Neural cell (in vitro differentiated cells): ENCODE measurements around the gene FAM193A.

Experiments used
- CTCF ChIP-seq: fragments of 450-650 bp; IDR thresholded peaks from 2 replicates; pipeline ENCODE4 v1.5.1; 2014; ENCODE audit warnings: antibody characterized with exemption, mild to moderate bottlenecking, moderate library complexity; ENCODE audit not compliant: poor library complexity, severe bottlenecking
- EP300 ChIP-seq: fragments of 450-650 bp; conservative IDR thresholded peaks from 2 replicates; pipeline ENCODE4 v1.6.1; 2014; ENCODE audit warnings: antibody characterized with exemption, mild to moderate bottlenecking, moderate library complexity; ENCODE audit not compliant: poor library complexity, severe bottlenecking
- EZH2 ChIP-seq: fragments of 200-600, 300-800 bp; shearing (Covaris generic), sonication (generic); IDR thresholded peaks from 2 replicates; pipeline ENCODE4 v1.6.1; 2014; ENCODE audit warnings: antibody characterized with exemption, low read length, borderline replicate concordance, mild to moderate bottlenecking; ENCODE audit not compliant: insufficient read depth, poor library complexity, severe bottlenecking
- POLR2AphosphoS5 ChIP-seq: IDR thresholded peaks from 2 replicates; pipeline ENCODE4 v1.6.1; 2012
- RAD21 ChIP-seq: fragments of 450-650 bp; conservative IDR thresholded peaks from 2 replicates; pipeline ENCODE4 v1.6.1; 2014; ENCODE audit warnings: antibody characterized with exemption, mild to moderate bottlenecking, moderate library complexity
- REST ChIP-seq: IDR thresholded peaks from 2 replicates; pipeline ENCODE4 v1.6.1; 2012; ENCODE audit warnings: borderline replicate concordance
- SMC3 ChIP-seq: fragments of 450-650 bp; conservative IDR thresholded peaks from 2 replicates; pipeline ENCODE4 v1.6.1; 2014; ENCODE audit warnings: antibody characterized with exemption, mild to moderate bottlenecking, moderate library complexity; ENCODE audit not compliant: poor library complexity

GRCh38 chr4:2649604-2650114, 113.2 kb downstream of the FAM193A start:
- TF ChIP-seq CTCF (no peak), POLR2AphosphoS5 (no peak), EZH2 (no peak), EP300 (no peak), REST (no peak), SMC3 (no peak), RAD21 (no peak)
